Smooth muscle cell (in vitro differentiated cells): ENCODE measurements around the gene WSB1. TPM values are rescaled to one million over a fixed set of nuclear protein-coding genes. Genes with fewer than 3 reads are reported as not detected.

Source experiments
- DNase-seq: peaks from one replicate; lab custom pipeline; 2025; ENCODE audit not compliant: unreplicated experiment; lab: John Stamatoyannopoulos, UW
- H2AFZ ChIP-seq: fragments of 200-600 bp; sonication (generic); 2 replicates; pipeline ENCODE4 v1.6.0; 2016; ENCODE audit warnings: antibody characterized with exemption, low read depth, mild to moderate bottlenecking
- H3F3A ChIP-seq: fragments of 200-600 bp; sonication (generic); 2 replicates; pipeline ENCODE4 v1.6.0; 2017; ENCODE audit warnings: antibody characterized with exemption, low read depth
- H3K27ac ChIP-seq: fragments of 200-600 bp; sonication (generic); 2 replicates; pipeline ENCODE4 v1.5.1; 2016; ENCODE audit warnings: low read depth, mild to moderate bottlenecking
- H3K27me3 ChIP-seq: fragments of 200-600 bp; sonication (generic); 2 replicates; pipeline ENCODE4 v1.6.1; 2016; ENCODE audit warnings: low read depth, mild to moderate bottlenecking
- H3K36me3 ChIP-seq: fragments of 200-600 bp; sonication (generic); 2 replicates; pipeline ENCODE4 v1.5.1; 2016; ENCODE audit warnings: low read depth
- H3K4me1 ChIP-seq: fragments of 200-600 bp; sonication (generic); 2 replicates; pipeline ENCODE4 v1.5.1; 2016; ENCODE audit warnings: low read depth
- H3K4me2 ChIP-seq: fragments of 200-600 bp; sonication (generic); 2 replicates; pipeline ENCODE4 v1.6.0; 2016; ENCODE audit warnings: mild to moderate bottlenecking
- H3K4me3 ChIP-seq: fragments of 200-600 bp; sonication (generic); 2 replicates; pipeline ENCODE4 v1.5.1; 2016; ENCODE audit warnings: mild to moderate bottlenecking
- H3K79me2 ChIP-seq: fragments of 200-600 bp; sonication (generic); 2 replicates; pipeline ENCODE4 v1.6.0; 2016; ENCODE audit warnings: low read depth, mild to moderate bottlenecking
- H3K9ac ChIP-seq: fragments of 200-600 bp; sonication (generic); 2 replicates; pipeline ENCODE4 v1.6.0; 2016; ENCODE audit warnings: low read depth
- H3K9me3 ChIP-seq: fragments of 200-600 bp; sonication (generic); replicated peaks from 2 replicates; pipeline ENCODE4 v1.5.1; 2016; ENCODE audit warnings: low read depth
- H4K20me1 ChIP-seq: fragments of 200-600 bp; sonication (generic); 2 replicates; pipeline ENCODE4 v1.6.0; 2016; ENCODE audit warnings: low read depth
- WGBS: methylation state at CpG from one replicate; pipeline ENCODE4 v1.1.7; 2016; ENCODE audit warnings: low lambda C conversion rate; 5-methylcytosine and 5-hydroxymethylcytosine counted together
- polyA plus RNA-seq: library from polyadenylated mRNA; unstranded; fragments of >200 nt; fragmentation: Nextera tagmentation; extraction: Ambion mirVana; gene quantifications from 2 replicates; pipeline ENCODE4 v1.2.1, GENCODE V29; 2016
- total RNA-seq: library from RNA; depleted of rRNA; stranded (reverse); fragments of >200 nt; gene quantifications from 2 replicates; pipeline ENCODE4 v1.2.3, GENCODE V29; 2014
- TF ChIP-seq, protein P1 (sequence below): fragments of 200-600 bp; sonication (generic); IDR thresholded peaks from 2 replicates; pipeline ENCODE4 v1.5.1; 2017; ENCODE audit warnings: borderline replicate concordance, mild to moderate bottlenecking, antibody characterized with exemption; ENCODE audit not compliant: insufficient read depth, poor library complexity, severe bottlenecking

WSB1 gene
- total and polyA plus RNA-seq, 2 experiments from 2014 or later = 156 to 256 TPM

- H3K27me3 ChIP-seq = no peaks in the 10 kb centered on the region
- no peaks in the 10 kb centered on the region for H3K79me2 ChIP-seq
- H3K36me3 ChIP-seq = no peaks in the 10 kb centered on the region
- no peak overlapping the region for H2AFZ ChIP-seq
- no peaks in the 10 kb centered on the region for H3K9me3 ChIP-seq
- H3K4me2 ChIP-seq = no peak overlapping the region
- H3K4me3 ChIP-seq = no peak overlapping the region
- H3K4me1 ChIP-seq = no peaks in the 10 kb centered on the region
- DNase-seq = no peak
- H4K20me1 ChIP-seq = no peaks in the 10 kb centered on the region
- TF ChIP-seq, protein P1, sequence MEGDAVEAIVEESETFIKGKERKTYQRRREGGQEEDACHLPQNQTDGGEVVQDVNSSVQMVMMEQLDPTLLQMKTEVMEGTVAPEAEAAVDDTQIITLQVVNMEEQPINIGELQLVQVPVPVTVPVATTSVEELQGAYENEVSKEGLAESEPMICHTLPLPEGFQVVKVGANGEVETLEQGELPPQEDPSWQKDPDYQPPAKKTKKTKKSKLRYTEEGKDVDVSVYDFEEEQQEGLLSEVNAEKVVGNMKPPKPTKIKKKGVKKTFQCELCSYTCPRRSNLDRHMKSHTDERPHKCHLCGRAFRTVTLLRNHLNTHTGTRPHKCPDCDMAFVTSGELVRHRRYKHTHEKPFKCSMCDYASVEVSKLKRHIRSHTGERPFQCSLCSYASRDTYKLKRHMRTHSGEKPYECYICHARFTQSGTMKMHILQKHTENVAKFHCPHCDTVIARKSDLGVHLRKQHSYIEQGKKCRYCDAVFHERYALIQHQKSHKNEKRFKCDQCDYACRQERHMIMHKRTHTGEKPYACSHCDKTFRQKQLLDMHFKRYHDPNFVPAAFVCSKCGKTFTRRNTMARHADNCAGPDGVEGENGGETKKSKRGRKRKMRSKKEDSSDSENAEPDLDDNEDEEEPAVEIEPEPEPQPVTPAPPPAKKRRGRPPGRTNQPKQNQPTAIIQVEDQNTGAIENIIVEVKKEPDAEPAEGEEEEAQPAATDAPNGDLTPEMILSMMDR = no peak
- H3K27ac ChIP-seq = no peak overlapping the region
- 87% methylated on average over 2 of the region's 2 CpGs for WGBS
- H3K9ac ChIP-seq = no peak overlapping the region
- no peaks in the 10 kb centered on the region for H3F3A ChIP-seq
Measured at GRCh38 chr17:27339836-27340550, 46.1 kb downstream of the WSB1 start.

DNA sequence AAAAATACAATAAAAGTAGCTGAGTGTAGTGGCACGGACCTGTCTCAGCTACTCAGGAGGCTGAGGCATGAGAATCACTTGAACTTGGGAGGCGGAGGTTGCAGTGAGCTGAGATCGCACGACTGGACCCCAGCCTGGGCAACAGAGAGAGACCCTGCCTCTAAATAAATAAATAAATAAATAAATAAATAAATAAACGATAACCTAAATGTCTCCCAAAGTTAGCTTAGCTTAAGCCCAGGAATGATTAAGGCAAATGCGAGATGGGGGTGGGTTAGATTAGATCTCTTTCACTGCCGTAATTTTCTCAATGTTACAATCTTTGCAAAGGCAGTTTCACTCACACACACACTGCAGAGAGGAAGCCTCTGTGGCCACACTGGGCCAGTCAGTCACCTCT is 46.7 kb downstream of the WSB1 start:
- Histone ChIP-seq H2AFZ (no peak overlapping the region), H3K79me2 (no peaks in the 10 kb centered on the region), H3F3A (no peaks in the 10 kb centered on the region), H4K20me1 (no peaks in the 10 kb centered on the region), H3K27ac (no peak overlapping the region), H3K36me3 (no peaks in the 10 kb centered on the region), H3K4me2 (no peak overlapping the region), H3K27me3 (no peaks in the 10 kb centered on the region), H3K9me3 (no peaks in the 10 kb centered on the region), H3K4me3 (no peak overlapping the region), H3K9ac (no peak overlapping the region), H3K4me1 (no peaks in the 10 kb centered on the region)
- TF ChIP-seq, protein P1 = no peak
- WGBS = 92% methylated on average over 7 of the region's 7 CpGs
- no peak for DNase-seq

DNA sequence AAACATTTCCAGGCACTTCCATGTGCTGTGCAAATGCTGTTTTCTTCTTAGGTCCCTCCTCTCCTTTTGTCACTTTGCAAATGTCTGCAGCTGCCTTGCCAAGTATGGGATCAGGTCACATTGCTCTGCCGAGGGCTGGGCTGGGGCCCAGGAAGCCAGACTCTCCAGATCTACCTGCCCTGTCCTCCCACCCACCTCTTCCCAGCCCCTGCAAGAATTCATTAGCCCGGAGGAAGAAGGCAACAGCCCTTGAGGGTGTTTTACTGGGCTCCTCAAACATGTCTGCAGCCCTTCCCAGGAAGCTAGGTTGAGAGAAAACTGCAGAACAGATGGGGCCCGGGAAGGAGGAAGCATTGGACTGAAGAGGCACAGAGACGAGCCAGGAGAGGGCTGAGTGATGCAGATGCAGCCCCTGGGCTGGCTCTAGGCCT is 47.1 kb downstream of the WSB1 start:
- no peak overlapping the region for H3K27ac ChIP-seq
- H3K9me3 ChIP-seq = no peaks in the 10 kb centered on the region
- no peak overlapping the region for H3K9ac ChIP-seq
- TF ChIP-seq, protein P1 = no peak
- no peaks in the 10 kb centered on the region for H3F3A ChIP-seq
- H3K4me3 ChIP-seq = no peak overlapping the region
- H3K36me3 ChIP-seq = no peaks in the 10 kb centered on the region
- H3K4me2 ChIP-seq = no peak overlapping the region
- no peak overlapping the region for H2AFZ ChIP-seq
- H3K4me1 ChIP-seq = no peaks in the 10 kb centered on the region
- H3K27me3 ChIP-seq = no peaks in the 10 kb centered on the region
- H3K79me2 ChIP-seq = no peaks in the 10 kb centered on the region
- 66% methylated on average over 4 of the region's 4 CpGs for WGBS
- no peaks in the 10 kb centered on the region for H4K20me1 ChIP-seq
- no peak for DNase-seq

GRCh38 chr17:27342059-27342458 is 48.1 kb downstream of the WSB1 start:
- Histone ChIP-seq H4K20me1 (no peaks in the 10 kb centered on the region), H3K9ac (no peak overlapping the region), H3K79me2 (no peaks in the 10 kb centered on the region), H3K4me3 (no peak overlapping the region), H3K9me3 (no peaks in the 10 kb centered on the region), H3K36me3 (no peaks in the 10 kb centered on the region), H3K27ac (no peak overlapping the region), H3K4me1 (no peaks in the 10 kb centered on the region), H3K4me2 (no peak overlapping the region), H2AFZ (no peak overlapping the region), H3K27me3 (no peaks in the 10 kb centered on the region), H3F3A (no peaks in the 10 kb centered on the region)
- TF ChIP-seq, protein P1 = no peak
- 89% methylated on average over 4 of the region's 4 CpGs for WGBS
- DNase-seq = no peak
